Stimulated activated CD4-positive, alpha-beta T cell treated with anti-CD3 and anti-CD28 coated beads, TNF-alpha, amount 100 ng/mL, for 1 hour (primary cell): ENCODE measurements around the gene PLAC8L1.
"Not testable (repeated sequence)": the region's sequence is repeated elsewhere in the genome, so short reads cannot be mapped to it uniquely, and the experiment has no call there.

Source experiments
- DNase-seq, 3 donors: peaks; one replicate each; pipeline ENCODE4 v3.0.0-alpha.2; 2020; ENCODE audit warnings: low read depth in 3 of 3, low spot score in 1 of 3

The PLAC8L1 gene, protein sequence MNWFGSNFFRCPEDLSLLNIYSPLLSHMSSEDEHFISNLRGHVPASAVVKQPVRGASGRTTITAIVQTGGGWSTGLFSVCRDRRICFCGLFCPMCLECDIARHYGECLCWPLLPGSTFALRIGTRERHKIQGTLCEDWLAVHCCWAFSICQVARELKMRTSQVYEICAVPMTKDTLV

DNA sequence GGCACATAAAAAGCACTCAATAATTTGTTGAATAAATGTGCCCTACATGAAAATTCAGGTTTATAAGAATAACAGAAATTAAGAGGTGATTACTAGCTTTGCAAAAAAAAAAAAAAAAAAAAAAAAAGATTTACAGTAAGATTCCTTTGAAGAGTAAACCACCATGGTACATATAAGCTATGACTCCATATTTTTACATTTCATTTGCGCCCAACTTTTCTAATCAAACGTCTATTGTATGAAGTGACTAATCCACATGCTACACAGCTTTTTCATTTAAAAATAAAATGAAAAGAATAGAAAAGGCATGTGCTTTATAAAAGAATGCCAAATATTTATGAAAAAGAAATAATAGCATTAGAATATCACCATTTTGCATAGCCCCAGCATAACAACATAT is at the start of gene PLAC8L1:
TSS of gene PLAC8L1 (minus strand) at position 101 of the 400 bp plus-strand sequence. CDS start 1,266 bp downstream, outside the sequence.
- no peak for DNase-seq

DNA sequence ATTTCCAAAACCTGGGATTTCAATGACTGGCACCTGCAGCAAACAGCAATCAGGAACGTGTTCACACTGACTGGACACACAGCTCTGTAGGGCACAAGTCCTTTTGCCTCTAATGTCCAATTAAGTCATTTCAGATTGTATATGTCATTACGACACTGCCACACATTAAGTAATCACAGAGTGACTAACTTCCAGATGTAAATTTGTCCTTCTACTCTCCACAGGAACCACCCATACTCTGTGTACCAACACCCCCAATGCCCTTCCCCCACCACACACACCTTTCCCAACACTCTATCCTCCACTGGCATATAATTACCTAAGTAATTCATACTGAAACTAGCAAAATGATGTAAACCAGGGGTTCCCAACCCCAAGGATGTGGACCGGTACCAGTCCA is 46.6 kb upstream of the PLAC8L1 start:
- DNase-seq = no peak

DNA sequence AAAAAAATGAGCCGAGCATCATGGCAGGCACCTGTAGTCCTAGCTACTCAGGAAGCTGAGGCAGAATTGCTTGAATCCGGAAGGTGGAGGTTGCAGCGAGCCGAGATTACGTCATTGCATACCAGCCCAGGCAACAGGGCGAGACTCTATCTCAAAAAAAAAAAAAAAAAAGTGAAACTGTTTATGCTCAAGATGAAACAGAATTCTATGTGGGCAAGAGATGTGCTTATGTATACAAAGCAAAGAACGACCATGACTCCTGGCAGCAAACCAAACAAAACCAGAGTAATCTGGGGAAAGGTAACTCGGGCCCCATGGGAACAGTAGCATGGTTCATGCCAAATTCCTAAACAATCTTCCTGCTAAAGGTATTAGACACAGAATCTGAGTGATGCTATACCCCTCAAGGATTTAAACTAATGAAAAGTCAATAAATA is 32.6 kb upstream of the PLAC8L1 start:
- no peak for DNase-seq

DNA sequence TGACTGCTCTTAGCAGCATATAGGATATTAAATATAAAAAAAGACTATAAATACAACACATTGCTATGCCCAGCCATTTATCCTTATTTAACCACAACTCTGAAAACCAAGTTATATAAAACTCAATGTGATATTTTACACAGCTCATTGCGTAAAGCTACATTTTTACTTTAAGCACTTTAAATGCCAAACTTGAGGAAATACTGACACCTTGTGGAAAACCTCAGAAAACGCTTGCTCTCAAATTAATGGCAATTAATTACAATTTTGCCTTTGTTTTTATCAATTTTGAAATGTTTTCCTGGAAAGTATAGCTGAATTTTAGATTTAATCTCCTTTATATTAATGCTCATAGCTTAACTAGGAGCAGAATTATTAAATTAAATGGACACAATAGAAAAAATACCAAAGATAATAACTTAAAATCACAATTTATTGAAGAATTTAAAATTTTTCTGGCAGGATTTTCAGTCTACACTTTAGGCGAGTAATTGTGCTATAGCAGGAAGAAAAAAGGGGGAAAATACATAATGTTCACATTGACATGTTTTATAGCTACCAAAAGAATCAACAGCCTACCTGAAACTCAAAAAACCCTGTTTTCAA is 25.2 kb upstream of the PLAC8L1 start:
- no peak for DNase-seq

DNA sequence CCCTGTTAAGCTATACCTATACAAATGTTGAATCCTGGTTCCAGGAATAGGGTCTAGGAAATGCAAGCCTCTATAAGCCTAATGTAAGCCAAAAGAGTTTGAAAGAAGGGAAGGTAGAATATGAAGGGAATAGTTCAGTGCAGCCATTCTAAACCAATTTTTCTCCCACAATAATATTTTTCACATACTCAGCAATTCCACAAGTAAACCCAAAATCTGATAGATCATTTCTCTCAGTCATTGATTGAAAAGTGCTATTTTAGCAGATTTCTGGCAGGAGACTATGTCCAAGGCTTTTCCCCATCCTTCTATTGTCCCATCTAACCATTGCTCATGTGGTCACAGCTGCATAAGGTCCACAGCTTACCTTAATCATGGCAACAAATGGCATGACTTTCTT is 20.7 kb upstream of the PLAC8L1 start:
- no peak for DNase-seq

DNA sequence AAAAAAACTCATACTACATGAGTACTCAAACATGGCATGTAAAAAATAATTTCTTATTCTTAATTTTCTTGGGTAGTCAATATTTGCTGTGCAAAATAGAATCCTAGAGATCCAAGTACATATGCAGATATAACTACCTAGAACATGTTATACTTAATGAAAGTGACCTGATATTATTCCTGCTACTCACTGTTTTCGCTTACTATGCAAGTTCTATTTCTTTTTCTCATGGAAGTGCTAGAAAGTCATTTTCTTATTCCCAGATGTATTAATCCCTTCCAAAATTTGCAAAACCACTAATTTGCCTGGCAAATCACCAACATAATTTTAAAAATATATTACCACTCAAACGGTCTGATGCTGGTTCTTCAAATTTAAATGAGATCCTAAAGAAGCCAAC is 19.2 kb upstream of the PLAC8L1 start:
- DNase-seq = no peak

DNA sequence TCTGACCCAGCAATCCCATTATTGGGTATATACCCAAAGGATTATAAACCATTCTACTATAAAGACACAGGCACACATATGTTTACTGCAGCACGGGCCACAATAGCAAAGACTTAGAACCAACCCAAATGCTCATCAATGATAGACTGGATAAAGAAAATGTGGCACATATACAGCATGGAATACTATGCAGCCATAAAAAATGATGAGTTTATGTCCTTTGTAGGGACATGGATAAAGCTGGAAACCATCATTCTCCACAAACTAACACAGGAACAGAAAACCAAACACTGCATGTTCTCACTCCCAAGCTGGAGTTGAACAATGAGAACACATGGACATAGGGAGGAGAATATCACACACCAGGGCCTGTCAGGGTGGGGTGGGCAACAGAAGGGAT is 16.1 kb upstream of the PLAC8L1 start:
- not testable (repeated sequence) for DNase-seq

DNA sequence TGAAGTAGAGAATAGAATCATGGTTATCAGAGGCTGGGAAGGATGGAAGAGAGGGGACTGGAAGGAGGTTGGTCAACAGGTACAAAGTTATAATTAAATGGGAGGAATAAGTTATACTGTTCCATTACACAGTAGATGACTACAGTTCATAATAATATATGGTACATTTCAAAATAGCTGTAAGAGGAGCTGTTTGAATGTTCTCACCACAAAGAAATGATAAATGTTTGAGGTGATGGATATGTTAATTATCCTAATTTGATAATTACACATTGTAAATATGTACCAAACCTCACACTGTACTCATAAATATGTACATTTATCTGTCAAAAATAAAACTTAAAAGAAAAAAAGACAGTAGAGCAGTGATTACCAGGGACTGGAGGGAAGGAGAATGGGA is 12.9 kb upstream of the PLAC8L1 start:
- DNase-seq = no peak

DNA sequence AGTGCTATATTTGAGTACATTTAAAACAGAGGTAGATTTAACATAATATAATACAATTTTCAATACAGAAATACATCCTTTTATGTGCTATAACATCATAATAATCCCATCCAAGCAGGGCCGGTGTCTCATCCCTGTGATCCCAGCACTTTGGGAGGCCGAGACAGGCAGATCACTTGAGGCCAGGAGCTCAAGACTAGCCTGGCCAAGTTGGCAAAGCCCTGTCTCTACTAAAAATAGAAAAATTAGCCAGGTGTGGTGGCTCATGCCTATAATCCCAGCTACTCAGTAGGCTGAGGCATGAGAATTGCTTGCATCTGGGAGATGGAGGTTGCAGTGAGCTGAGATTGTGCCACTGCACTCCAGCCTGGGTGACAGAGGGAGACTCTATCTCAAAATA is 11.8 kb upstream of the PLAC8L1 start:
- DNase-seq = not testable (repeated sequence)

DNA sequence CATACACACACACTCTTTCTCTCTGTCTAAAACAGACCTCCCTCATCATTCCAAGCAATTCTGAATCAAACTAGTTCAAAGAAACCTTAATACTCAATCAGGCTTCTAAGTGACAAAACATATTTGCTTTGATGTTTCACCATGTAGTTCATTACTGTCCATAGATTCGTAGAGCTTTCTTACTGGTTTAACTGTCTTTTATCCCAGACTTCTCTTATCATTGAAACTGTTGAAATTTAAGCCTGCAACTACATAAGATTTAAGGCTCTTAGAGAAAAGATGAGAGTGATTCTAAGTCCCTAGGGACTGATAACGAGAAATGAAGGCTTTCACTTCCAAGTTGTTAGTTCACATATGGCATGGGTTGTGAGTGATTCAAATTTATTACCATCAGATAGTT is 11.0 kb upstream of the PLAC8L1 start:
- no peak for DNase-seq

DNA sequence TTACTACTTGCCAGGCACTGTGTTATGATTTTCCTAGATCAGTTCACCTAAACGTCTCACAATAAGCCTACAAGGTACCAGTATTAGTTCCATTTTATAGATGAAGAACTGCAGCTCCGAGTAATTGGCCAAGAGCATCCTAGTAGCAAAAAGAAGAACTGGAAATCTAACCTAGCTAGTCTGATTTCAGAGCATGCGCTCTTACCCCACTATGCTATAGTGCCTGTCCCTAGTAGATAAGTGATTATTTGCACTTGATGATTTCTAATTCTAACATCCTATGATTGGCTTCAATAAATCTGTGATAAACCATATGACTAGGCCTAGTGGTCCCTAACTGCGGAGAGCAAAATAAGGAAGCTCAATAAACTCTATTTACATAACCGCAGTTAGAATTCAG is 7.1 kb upstream of the PLAC8L1 start:
- no peak for DNase-seq

DNA sequence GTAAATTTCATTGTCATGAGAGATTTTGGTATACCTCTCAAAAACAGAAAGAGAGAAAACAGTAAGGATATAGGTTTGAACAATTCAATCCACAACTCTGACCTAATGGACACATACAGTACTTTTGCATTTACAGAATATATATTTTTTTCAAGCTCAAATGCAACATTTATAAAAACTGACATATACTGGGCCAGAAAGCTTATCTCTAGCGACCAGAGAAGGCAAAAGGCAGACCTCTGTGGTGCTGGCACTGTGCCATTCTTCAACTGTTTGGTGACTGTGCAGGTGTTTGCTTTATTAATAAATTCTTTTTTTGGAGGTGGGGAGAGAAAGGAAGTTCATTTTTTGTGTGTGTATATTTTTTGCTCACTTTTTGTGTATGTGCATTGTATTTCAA is 6.0 kb upstream of the PLAC8L1 start:
- DNase-seq = no peak

DNA sequence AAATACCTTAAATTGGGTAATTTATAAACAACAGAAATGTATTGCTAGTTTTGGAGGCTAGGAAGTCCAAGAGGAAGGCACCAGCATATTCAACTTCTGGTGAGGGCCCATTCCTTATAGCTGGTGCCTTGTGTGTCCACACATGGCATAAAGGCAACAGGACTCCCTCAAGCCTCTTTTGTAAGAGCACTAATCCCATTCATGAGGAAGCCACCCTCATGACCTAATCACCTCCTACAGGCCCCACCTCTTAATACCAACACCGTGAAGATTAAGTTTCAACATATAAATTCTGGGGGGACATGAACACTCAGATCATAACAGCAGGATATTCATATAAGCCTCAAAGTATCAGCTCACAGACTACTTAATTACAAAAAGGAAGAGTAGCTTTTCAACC is 4.0 kb upstream of the PLAC8L1 start:
- no peak for DNase-seq

DNA sequence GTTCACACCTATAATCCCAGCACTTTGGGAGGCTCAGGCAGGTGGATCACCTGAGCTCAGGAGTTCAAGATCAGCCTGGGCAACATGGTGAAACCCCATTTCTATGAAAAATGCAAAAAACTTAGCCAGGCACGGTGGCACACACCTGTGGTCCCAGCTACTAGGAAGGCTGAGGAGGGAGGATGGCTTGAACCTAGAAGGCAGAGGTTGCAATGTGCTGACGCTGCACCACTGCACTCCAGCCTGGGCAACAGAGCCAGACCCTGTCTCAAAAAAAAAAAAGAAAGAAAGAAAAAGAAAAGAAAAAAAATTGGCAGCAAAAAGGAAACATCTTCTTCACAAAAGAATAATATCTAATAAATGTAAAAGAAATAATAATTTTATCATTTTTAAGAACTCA is 3.5 kb upstream of the PLAC8L1 start:
- not testable (repeated sequence) for DNase-seq

DNA sequence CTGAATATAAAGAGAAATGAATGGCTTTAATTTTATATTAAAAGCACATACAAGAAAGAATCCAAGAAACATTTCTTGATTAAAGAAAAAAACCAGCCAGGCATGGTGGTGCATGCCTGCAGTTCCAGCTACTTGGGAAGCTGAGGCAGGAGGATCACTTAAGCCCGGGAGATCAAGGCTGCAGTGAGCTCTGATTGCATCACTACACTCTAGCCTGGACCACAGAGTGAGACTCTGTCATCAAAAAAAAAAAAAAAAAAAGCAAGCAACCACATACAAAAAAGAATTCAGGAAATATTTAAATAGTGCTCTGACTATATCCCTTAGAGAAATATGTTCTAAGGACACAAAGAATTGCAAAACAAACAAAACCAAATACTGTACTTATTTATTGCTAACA is 2.5 kb upstream of the PLAC8L1 start:
- no peak for DNase-seq

DNA sequence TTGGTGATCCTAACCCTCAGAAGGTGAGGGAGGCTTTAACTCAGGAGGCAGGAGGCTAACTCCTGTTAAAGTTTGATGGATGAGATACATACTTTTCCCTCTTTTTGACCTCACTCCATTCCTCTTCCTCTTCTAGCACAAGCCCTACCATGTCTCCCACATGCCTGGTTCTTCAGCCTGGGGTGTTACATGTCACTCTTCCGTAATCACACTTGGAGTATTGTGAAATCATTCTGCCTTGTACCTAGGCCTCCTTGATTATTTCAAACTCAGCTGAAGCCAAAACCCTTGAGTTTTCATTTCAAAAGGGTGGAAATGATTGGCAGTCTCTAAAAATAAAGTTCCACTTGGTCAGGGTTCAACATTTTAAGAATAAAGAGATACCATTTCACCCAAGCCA is 1.8 kb downstream of the PLAC8L1 start:
- no peak for DNase-seq

DNA sequence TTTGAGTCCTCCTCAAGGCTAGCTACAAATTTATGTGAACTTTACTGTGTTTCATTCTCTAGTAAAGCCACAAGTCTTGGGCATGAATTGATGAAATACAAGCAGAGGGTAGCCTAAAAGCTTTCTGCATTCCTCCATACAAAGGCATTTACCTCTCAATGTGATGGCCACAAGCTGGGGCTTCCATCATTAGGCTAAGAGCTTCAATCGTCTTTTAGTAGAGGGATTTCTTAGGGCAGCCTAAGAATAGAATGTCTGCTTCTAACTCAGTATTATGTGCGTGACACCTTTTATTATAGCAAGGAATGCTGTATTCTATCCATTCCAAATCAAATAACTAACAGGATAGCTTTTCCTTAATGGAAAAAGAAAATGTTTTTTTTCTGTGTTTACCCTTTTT is 3.7 kb downstream of the PLAC8L1 start:
- DNase-seq = no peak

DNA sequence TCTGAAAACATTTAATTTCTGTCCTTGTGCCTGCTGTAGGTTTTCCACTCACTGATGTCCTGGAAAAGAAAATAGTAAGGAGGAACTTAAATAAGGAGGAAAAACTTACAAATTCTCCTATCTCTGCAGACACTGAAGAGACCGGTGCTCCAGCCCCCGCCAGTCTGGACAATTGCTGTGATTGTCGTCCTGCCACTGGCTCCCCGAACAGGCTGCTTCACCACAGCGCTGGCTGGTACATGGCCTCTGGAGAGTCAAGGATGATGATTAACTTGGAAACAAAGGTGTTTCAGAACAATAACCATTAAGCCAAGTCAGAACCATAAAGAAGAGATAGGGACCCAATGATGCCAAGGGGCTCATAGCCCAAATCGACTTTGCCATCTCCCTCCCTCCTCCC is 7.3 kb downstream of the PLAC8L1 start:
- no peak for DNase-seq

DNA sequence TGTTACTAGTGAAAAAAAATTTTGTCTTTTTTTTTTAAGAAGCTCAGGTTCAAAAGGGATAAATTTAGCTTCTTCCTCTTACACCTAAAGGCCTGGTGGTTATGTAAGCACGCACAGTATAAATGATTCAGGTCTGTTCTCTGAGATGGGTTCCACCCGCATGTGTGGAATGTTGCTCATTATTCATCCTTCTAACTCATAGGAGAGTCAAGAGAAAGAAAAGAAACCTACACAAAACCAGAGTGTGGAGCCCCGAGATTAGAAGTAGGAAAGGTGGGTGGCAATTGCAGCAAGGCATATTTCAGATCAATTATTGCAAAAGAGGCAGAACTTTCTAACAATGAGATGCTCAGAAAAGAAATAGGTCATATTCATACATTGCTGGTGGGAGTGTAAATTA is 13.5 kb downstream of the PLAC8L1 start:
- DNase-seq = no peak

DNA sequence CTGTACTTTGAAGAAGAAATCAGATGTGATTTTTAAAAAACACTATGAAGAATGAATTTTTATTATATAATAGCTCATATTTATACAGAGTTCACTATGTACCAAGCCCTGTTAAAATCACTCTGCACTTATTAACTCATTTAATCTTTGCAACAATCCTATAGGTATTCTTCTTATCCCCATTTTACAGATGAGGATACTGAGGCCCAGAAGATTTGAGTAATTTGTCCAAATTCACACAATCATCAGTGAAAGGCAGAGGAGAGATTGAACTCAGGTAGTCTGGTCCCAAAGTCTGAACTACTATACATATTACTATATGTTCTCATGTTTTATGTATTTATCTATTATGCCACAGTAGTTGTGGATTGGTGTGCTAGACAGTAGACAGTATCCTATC is 16.1 kb downstream of the PLAC8L1 start:
- DNase-seq = no peak

DNA sequence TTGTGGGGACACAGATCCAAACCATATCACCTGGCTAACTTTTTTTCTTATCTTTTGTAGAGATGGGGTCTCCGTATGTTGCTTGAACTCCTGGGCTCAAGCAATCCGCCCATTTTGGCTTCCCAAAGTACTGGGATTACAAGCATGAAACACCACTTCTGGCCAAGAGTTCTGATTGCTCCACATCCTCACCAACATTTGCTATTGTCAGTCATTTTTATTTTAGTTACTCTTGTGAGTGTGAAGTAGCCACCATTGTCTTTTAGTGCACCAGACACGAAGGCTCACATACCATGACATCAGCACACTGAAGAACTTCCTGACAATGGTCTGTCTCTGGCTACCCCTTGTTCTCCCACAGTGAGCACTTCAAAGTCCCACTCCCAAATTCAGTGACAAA is 17.3 kb downstream of the PLAC8L1 start:
- DNase-seq = no peak

DNA sequence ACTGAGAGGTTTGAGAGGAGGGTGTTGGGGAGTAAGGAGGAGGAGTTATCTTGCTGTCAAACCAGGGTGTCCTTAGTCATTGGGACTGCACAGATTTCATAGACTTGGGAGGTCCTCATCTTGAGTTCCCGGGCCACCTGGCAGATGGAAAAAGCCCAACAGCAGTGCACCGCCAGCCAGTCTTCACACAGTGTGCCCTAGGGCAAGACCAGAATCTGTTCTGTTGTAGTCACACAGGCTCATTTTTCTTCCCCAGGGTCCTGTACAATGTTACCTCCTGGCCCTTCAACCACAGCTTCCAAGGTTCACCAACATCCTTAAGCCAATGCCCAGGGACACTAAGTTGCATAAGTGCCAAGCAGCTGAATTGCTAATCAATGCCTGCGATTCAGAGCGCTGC is 21.0 kb downstream of the PLAC8L1 start:
- DNase-seq = no peak

DNA sequence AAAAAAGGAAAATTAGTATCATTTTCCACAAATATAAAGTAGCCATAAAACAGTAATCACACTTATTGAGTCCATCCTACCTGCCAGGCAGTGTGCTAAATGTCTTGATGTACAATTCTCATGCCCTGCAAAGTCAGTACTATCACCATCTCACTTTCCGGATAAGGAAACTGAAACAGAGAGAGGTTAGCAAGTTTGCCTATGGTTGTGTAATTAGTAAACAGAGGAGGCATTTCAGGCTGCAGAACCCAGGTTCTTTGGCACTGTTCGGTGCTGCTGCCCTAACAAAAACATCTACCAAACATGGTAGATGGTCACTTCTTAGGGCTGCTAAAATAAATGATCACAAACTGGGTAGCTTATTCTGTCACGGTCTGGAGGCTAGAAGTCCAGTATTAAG is 22.6 kb downstream of the PLAC8L1 start:
- DNase-seq = no peak
